Keratinocyte (primary cell): Measurements from ENCODE around the gene IL1RAP. TPM values are rescaled to one million over a fixed set of nuclear protein-coding genes. Genes with fewer than 3 reads are reported as not detected.

ENCODE experiments used
- DNase-seq: peaks from one replicate; pipeline ENCODE4 v3.0.0-alpha.2; 2011; ENCODE audit warnings: low read depth, missing footprints, low spot score
- FAIRE-seq: peaks from 2 replicates; lab custom pipeline; 2011; peaks lifted over from hg19 to GRCh38; lab: Jason Lieb, UNC
- H2AFZ ChIP-seq: 2 replicates; pipeline ENCODE4 v1.6.0; 2012; ENCODE audit warnings: low read length, control low read depth, inconsistent platforms; ENCODE audit not compliant: control insufficient read depth
- H3K27ac ChIP-seq: 2 replicates; pipeline ENCODE4 v1.5.1; 2011; ENCODE audit warnings: low read length; ENCODE audit not compliant: control insufficient read depth, insufficient read depth
- H3K27me3 ChIP-seq: 3 replicates; pipeline ENCODE4 v1.6.0; 2011; ENCODE audit warnings: low read length; ENCODE audit not compliant: control insufficient read depth, insufficient read depth; ENCODE audit errors: extremely low read depth
- H3K36me3 ChIP-seq, 2 experiments: 2 replicates in 1 of 2; 3 replicates in 1 of 2; pipeline ENCODE4 v1.5.1; 2011; ENCODE audit warnings: low read length in 2 of 2, mild to moderate bottlenecking in 1 of 2; ENCODE audit not compliant: control insufficient read depth in 2 of 2, insufficient read depth in 2 of 2; ENCODE audit errors: extremely low read depth in 1 of 2
- H3K4me1 ChIP-seq: 3 replicates; pipeline ENCODE4 v1.5.1; 2011; ENCODE audit warnings: low read length; ENCODE audit not compliant: control insufficient read depth, insufficient read depth; ENCODE audit errors: extremely low read depth
- H3K4me2 ChIP-seq: 3 replicates; pipeline ENCODE4 v1.6.0; 2011; ENCODE audit warnings: low read depth, low read length; ENCODE audit not compliant: control insufficient read depth, insufficient read depth; ENCODE audit errors: extremely low read depth
- H3K4me3 ChIP-seq, 3 experiments: fragments of 200-600 bp in 1 of 3; sonication (generic) in 1 of 3; 2 replicates in 2 of 3; 3 replicates in 1 of 3; pipeline ENCODE4 v1.5.1; 2011 to 2016; ENCODE audit warnings: low read length in 3 of 3, mild to moderate bottlenecking in 3 of 3, control low read depth in 2 of 3, inconsistent platforms in 1 of 3, low read depth in 1 of 3, mixed read lengths in 1 of 3, mixed run types in 1 of 3, moderate library complexity in 1 of 3; ENCODE audit not compliant: control insufficient read depth in 2 of 3, insufficient read depth in 2 of 3; ENCODE audit errors: extremely low read depth in 1 of 3
- H3K79me2 ChIP-seq: 2 replicates; pipeline ENCODE4 v1.6.0; 2012; ENCODE audit warnings: low read length; ENCODE audit not compliant: control insufficient read depth, insufficient read depth
- H3K9ac ChIP-seq: 3 replicates; pipeline ENCODE4 v1.6.0; 2011; ENCODE audit warnings: low read length; ENCODE audit not compliant: control insufficient read depth, insufficient read depth; ENCODE audit errors: extremely low read depth
- H3K9me1 ChIP-seq: 3 replicates; pipeline ENCODE4 v1.6.0; 2011; ENCODE audit warnings: low read length; ENCODE audit not compliant: control insufficient read depth, insufficient read depth; ENCODE audit errors: extremely low read depth
- H3K9me3 ChIP-seq: 2 replicates; pipeline ENCODE4 v1.5.1; 2012; ENCODE audit warnings: low read depth, low read length; ENCODE audit not compliant: control insufficient read depth
- H4K20me1 ChIP-seq: 3 replicates; pipeline ENCODE4 v1.6.0; 2011; ENCODE audit warnings: low read length; ENCODE audit not compliant: control insufficient read depth, insufficient read depth; ENCODE audit errors: extremely low read depth
- CTCF ChIP-seq, 3 experiments: IDR thresholded peaks in 1 of 3; conservative IDR thresholded peaks in 1 of 3; optimal IDR thresholded peaks in 1 of 3; 2 replicates in 2 of 3; 3 replicates in 1 of 3; pipeline versions ENCODE3 to v1.5.1; 2011; ENCODE audit warnings: low read length in 3 of 3, mild to moderate bottlenecking in 3 of 3, moderate library complexity in 2 of 3, control low read depth in 1 of 3, inconsistent platforms in 1 of 3; ENCODE audit not compliant: insufficient read depth in 2 of 3; ENCODE audit errors: extremely low read depth in 1 of 3
- EZH2 ChIP-seq: IDR thresholded peaks from one replicate; pipeline ENCODE4 v1.6.1; 2012; ENCODE audit warnings: inconsistent platforms, mild to moderate bottlenecking, low read length, moderate library complexity
- dilution Hi-C: fragments of 300-500 bp; cut with MboI; formaldehyde crosslinking; loops from one replicate; pipeline ENCODE4 v1.7.0; 2020; ENCODE audit warnings: low sequenced_read_pairs; ENCODE audit not compliant: extremely low pct_ligation_motif_present
- polyA plus RNA-seq, 5 experiments: library from polyadenylated mRNA; depleted of rRNA in 3 of 5; stranded (reverse) in 3 of 5; stranded (forward) in 1 of 5; unstranded in 1 of 5; fragments of >200 nt; gene quantifications; 1 replicate in 1 of 5; 2 replicates in 3 of 5; 3 replicates in 1 of 5; pipeline versions ENCODE4 v1.2.1 to v1.2.3, GENCODE V29; 2011 to 2012; ENCODE audit warnings: missing spikeins in 2 of 5, low read depth in 1 of 5, low replicate concordance in 1 of 5

Gene IL1RAP
- polyA plus RNA-seq, 1 donor (not counting 4 experiments of a cell fraction or from before 2014, with no cell fraction given): 69.7 TPM

DNA sequence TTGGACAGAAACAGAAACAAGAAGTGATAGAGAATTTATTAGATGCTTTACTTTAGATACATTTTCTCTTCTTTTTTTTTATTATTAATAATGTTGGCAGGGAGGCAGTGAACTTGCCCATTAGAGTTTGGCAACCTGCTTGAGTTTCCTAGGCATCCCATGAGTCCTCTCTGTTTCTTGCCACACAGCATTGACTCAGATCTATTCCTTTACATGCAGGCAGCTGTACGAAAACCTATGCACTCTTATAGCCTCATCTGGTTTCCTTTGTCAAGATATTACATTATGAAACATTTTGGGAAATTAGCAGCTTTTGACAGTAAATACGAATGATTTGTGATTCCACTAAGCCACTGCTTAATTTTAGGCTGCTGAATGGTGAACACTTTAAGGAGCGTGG is 23.3 kb downstream of the IL1RAP start:
- H3K9ac ChIP-seq: no peak overlapping the region
- H3K9me3 ChIP-seq: no peaks in the 10 kb centered on the region
- no peak for DNase-seq
- TF ChIP-seq CTCF (optimal IDR thresholded peaks at IDR 0.05 in 1 of 3, IDR thresholded peaks at IDR 0.05 in 1 of 3, conservative IDR thresholded peaks at IDR 0.05 in 1 of 3; ENCODE audit: extremely low read depth in 1 of 3, insufficient read depth in 2 of 3, low read length in 3 of 3) (no peak), EZH2 (no peak)
- no peak overlapping the region for H3K4me2 ChIP-seq
- peaks cover 51% of the 10 kb centered on the region for H3K4me1 ChIP-seq
- no peak overlapping the region for H3K4me3 ChIP-seq
- H3K79me2 ChIP-seq: peaks cover 67% of the 10 kb centered on the region
- H4K20me1 ChIP-seq: no peaks in the 10 kb centered on the region
- peak; percentile 73 for FAIRE-seq
- peak overlapping the region; percentile 16 for H3K27ac ChIP-seq
- no peaks in the 10 kb centered on the region for H3K9me1 ChIP-seq
- no peak overlapping the region for H2AFZ ChIP-seq
- H3K36me3 ChIP-seq: peaks cover 0 to 10% of the 10 kb centered on the region in 2 experiments
- H3K27me3 ChIP-seq: no peaks in the 10 kb centered on the region
- dilution Hi-C loops: no loop called here

DNA sequence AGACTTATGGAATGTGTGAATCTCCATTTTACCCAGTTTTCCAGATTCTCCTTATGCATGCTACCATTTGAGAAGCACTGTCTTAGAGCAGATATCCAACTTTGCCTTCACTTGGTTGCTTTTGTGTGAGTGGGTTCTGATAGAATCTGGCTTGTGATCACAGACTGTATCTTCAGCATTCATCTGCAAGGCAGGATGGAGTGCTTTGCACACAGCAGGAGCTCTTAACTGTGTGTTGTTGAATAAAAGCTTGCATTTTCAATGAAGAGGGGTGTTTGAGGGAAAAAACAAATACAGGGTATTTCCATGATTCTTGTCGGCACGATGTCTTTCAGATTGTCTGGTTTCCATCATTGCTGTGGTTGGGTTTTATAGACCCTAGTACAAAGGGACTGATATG is 24.4 kb downstream of the IL1RAP start:
- TF ChIP-seq CTCF (optimal IDR thresholded peaks at IDR 0.05 in 1 of 3, IDR thresholded peaks at IDR 0.05 in 1 of 3, conservative IDR thresholded peaks at IDR 0.05 in 1 of 3; ENCODE audit: extremely low read depth in 1 of 3, insufficient read depth in 2 of 3, low read length in 3 of 3) (no peak), EZH2 (no peak)
- DNase-seq (no peak), FAIRE-seq (peak; percentile 20)
- Histone ChIP-seq H3K9me3 (no peaks in the 10 kb centered on the region), H3K27ac (no peak overlapping the region), H3K9me1 (no peaks in the 10 kb centered on the region), H3K36me3 (peaks cover 0 to 6% of the 10 kb centered on the region in 2 experiments), H3K4me2 (no peak overlapping the region), H3K4me1 (peaks cover 52% of the 10 kb centered on the region), H4K20me1 (no peaks in the 10 kb centered on the region), H3K9ac (no peak overlapping the region), H3K79me2 (peaks cover 72% of the 10 kb centered on the region), H3K4me3 (no peak overlapping the region), H2AFZ (no peak overlapping the region), H3K27me3 (no peaks in the 10 kb centered on the region)
- dilution Hi-C loops: no loop called here
